NK-92 (cell line): Measurements from ENCODE around the gene SCN1A.
"Not testable (repeated sequence)": the region's sequence is repeated elsewhere in the genome, so short reads cannot be mapped to it uniquely, and the experiment has no call there.

Experiments
- DNase-seq: peaks from one replicate; lab custom pipeline; 2025; ENCODE audit not compliant: unreplicated experiment; lab: John Stamatoyannopoulos, UW

Gene SCN1A

GRCh38 chr2:166127217-166128155, at the start of gene SCN1A:
Gene SCN1A, minus strand, starts transcription at chr2:166128020. Its CDS starts 54,399 bp downstream, at chr2:166073621.
- no peak for DNase-seq

GRCh38 chr2:166173263-166173662, 45.4 kb upstream of the SCN1A start:
- no peak for DNase-seq

- DNase-seq, result no peak
Observed at GRCh38 chr2:166171216-166171615, 43.4 kb upstream of the SCN1A start.

GRCh38 chr2:166170356-166170755, 42.5 kb upstream of the SCN1A start:
- no peak for DNase-seq

GRCh38 chr2:166167449-166167848, 39.6 kb upstream of the SCN1A start:
- no peak for DNase-seq

GRCh38 chr2:166163775-166164174, 36.0 kb upstream of the SCN1A start:
- DNase-seq, result no peak

- no peak for DNase-seq
Observed at GRCh38 chr2:166158546-166158945, 30.7 kb upstream of the SCN1A start.

- DNase-seq, result no peak
Observed at GRCh38 chr2:166157578-166157977, 29.8 kb upstream of the SCN1A start.

- no peak for DNase-seq
Observed at GRCh38 chr2:166156985-166157490, 29.2 kb upstream of the SCN1A start.

- no peak for DNase-seq
Observed at GRCh38 chr2:166155589-166155988, 27.8 kb upstream of the SCN1A start.

GRCh38 chr2:166154685-166155338, 27.0 kb upstream of the SCN1A start:
- DNase-seq, result no peak

GRCh38 chr2:166152064-166152463, 24.2 kb upstream of the SCN1A start:
- no peak for DNase-seq

- DNase-seq, result no peak
Observed at GRCh38 chr2:166148500-166149400, 20.9 kb upstream of the SCN1A start.

GRCh38 chr2:166147883-166148282, 20.1 kb upstream of the SCN1A start:
- no peak for DNase-seq

GRCh38 chr2:166144071-166144470, 16.3 kb upstream of the SCN1A start:
- no peak for DNase-seq

GRCh38 chr2:166140932-166141331, 13.1 kb upstream of the SCN1A start:
- DNase-seq, result no peak

GRCh38 chr2:166140475-166140874, 12.7 kb upstream of the SCN1A start:
- no peak for DNase-seq

- DNase-seq, result not testable (repeated sequence)
Observed at GRCh38 chr2:166139479-166139878, 11.7 kb upstream of the SCN1A start.

- DNase-seq, result no peak
Observed at GRCh38 chr2:166138667-166139066, 10.8 kb upstream of the SCN1A start.

GRCh38 chr2:166138144-166138543, 10.3 kb upstream of the SCN1A start:
- DNase-seq, result no peak

- DNase-seq, result no peak
Observed at GRCh38 chr2:166137331-166137730, 9.5 kb upstream of the SCN1A start.
